Thyroid gland (tissue), 4 donors: ENCODE results near the gene PSRC1.
"Not testable (repeated sequence)": the region's sequence is repeated elsewhere in the genome, so short reads cannot be mapped to it uniquely, and the experiment has no call there.

Experiments used
- POLR2A ChIP-seq, 2 donors: fragments of 450-650 bp; IDR thresholded peaks; one replicate each; pipeline ENCODE4 v1.6.1; 2017; ENCODE audit warnings: antibody characterized with exemption in 2 of 2, mild to moderate bottlenecking in 2 of 2, moderate library complexity in 1 of 2
- TF ChIP-seq, protein P1 (sequence below), 6 experiments: fragments of 200-600 bp in 3 of 6; fragments of 450-650 bp in 3 of 6; sonication (generic) in 3 of 6; IDR thresholded peaks; one replicate each; pipeline ENCODE4 v1.5.1; 2016 to 2019; ENCODE audit warnings: antibody characterized with exemption in 6 of 6, mild to moderate bottlenecking in 2 of 6, inconsistent platforms in 1 of 6, moderate library complexity in 1 of 6

GRCh38 chr1:109305991-109306390, 23.0 kb upstream of the PSRC1 start:
- TF ChIP-seq, protein P1, sequence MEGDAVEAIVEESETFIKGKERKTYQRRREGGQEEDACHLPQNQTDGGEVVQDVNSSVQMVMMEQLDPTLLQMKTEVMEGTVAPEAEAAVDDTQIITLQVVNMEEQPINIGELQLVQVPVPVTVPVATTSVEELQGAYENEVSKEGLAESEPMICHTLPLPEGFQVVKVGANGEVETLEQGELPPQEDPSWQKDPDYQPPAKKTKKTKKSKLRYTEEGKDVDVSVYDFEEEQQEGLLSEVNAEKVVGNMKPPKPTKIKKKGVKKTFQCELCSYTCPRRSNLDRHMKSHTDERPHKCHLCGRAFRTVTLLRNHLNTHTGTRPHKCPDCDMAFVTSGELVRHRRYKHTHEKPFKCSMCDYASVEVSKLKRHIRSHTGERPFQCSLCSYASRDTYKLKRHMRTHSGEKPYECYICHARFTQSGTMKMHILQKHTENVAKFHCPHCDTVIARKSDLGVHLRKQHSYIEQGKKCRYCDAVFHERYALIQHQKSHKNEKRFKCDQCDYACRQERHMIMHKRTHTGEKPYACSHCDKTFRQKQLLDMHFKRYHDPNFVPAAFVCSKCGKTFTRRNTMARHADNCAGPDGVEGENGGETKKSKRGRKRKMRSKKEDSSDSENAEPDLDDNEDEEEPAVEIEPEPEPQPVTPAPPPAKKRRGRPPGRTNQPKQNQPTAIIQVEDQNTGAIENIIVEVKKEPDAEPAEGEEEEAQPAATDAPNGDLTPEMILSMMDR (IDR thresholded peaks at IDR 0.05), result not testable (repeated sequence)
- TF ChIP-seq POLR2A (IDR thresholded peaks at IDR 0.05), result peak in 1 of 2 donors; percentile 21
